ENCODE data around the gene ANKRD33. TPM values are rescaled to one million over a fixed set of nuclear protein-coding genes. Genes with fewer than 3 reads are reported as not detected.

ANKRD33 gene
- total RNA-seq, 2 experiments from 2014 or later: not detected

- DNase-seq (ENCODE audit: low spot score): no peak
- CTCF ChIA-PET (ENCODE audit: unreplicated experiment): no interaction called here
- H3K27ac ChIP-seq (ENCODE audit: low read depth, low read length, poor library complexity, severe bottlenecking): no peak overlapping the region
- no peaks in the 10 kb centered on the region for H3K79me2 ChIP-seq (ENCODE audit: insufficient read depth, low read depth, low read length)
- H3K4me2 ChIP-seq (ENCODE audit: low read length): no peak overlapping the region
- intact Hi-C loops (cut with micrococcal nuclease; ENCODE audit: unreplicated experiment): no loop called here
- no peak overlapping the region for H2AFZ ChIP-seq (ENCODE audit: low read length)
- no peak for TF ChIP-seq EZH2phosphoT487 (IDR thresholded peaks at IDR 0.05; ENCODE audit: borderline replicate concordance, low read depth, low read length)
- TF ChIP-seq CTCF (conservative IDR thresholded peaks at IDR 0.05; ENCODE audit: low read length): no peak
- POLR2A ChIA-PET: no interaction called here
- no peaks in the 10 kb centered on the region for H3K9me2 ChIP-seq (ENCODE audit: insufficient read depth, low read length)
- H4K20me1 ChIP-seq (ENCODE audit: insufficient read depth, low read length): no peaks in the 10 kb centered on the region
- H3K4me3 ChIP-seq (ENCODE audit: low read depth, low read length, poor library complexity, severe bottlenecking): no peak overlapping the region
- H3K9me3 ChIP-seq (ENCODE audit: low read length): no peaks in the 10 kb centered on the region
- H3K36me3 ChIP-seq (ENCODE audit: insufficient read depth, low read length): no peaks in the 10 kb centered on the region
- BruUV-seq (replicated peaks): no TSS peak
- peaks cover 4% of the 10 kb centered on the region for H3K4me1 ChIP-seq (ENCODE audit: insufficient read depth, low read length, poor library complexity, severe bottlenecking)
These were observed 21.1 kb upstream of the ANKRD33 start for GRCh38 chr12:51866762-51867161.

DNA sequence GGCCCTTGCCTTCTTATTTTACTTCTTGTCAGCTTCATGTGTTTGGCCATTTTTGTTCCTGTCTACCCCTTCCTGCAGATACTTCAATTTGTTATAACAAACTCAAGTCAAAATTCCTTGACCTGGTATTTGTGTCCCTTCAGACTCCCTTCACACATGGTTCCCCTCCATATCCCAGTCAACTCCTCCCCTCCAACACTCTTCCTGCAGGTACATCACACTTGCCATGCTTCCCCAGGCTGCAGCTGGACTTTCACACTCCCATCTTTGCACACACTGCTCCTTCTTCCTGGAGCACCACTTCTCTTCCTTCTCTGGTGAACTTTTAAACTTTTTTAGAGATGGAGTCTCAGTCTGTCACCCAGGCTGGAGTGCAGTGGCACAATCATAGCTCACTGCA lies 20.5 kb upstream of the ANKRD33 start:
- no peak for TF ChIP-seq EZH2phosphoT487 (IDR thresholded peaks at IDR 0.05; ENCODE audit: borderline replicate concordance, low read depth, low read length)
- no peak for TF ChIP-seq CTCF (conservative IDR thresholded peaks at IDR 0.05; ENCODE audit: low read length)
- POLR2A ChIA-PET: no interaction called here
- no peaks in the 10 kb centered on the region for H3K79me2 ChIP-seq (ENCODE audit: insufficient read depth, low read depth, low read length)
- H3K4me1 ChIP-seq (ENCODE audit: insufficient read depth, low read length, poor library complexity, severe bottlenecking): peaks cover 4% of the 10 kb centered on the region
- no peak overlapping the region for H2AFZ ChIP-seq (ENCODE audit: low read length)
- DNase-seq (ENCODE audit: low spot score): no peak
- H3K4me2 ChIP-seq (ENCODE audit: low read length): no peak overlapping the region
- H4K20me1 ChIP-seq (ENCODE audit: insufficient read depth, low read length): no peaks in the 10 kb centered on the region
- no peak overlapping the region for H3K4me3 ChIP-seq (ENCODE audit: low read depth, low read length, poor library complexity, severe bottlenecking)
- no peaks in the 10 kb centered on the region for H3K9me2 ChIP-seq (ENCODE audit: insufficient read depth, low read length)
- H3K27ac ChIP-seq (ENCODE audit: low read depth, low read length, poor library complexity, severe bottlenecking): no peak overlapping the region
- BruUV-seq (replicated peaks): no TSS peak
- intact Hi-C loops (cut with micrococcal nuclease; ENCODE audit: unreplicated experiment): no loop called here
- CTCF ChIA-PET (ENCODE audit: unreplicated experiment): no interaction called here
- H3K9me3 ChIP-seq (ENCODE audit: low read length): no peaks in the 10 kb centered on the region
- no peaks in the 10 kb centered on the region for H3K36me3 ChIP-seq (ENCODE audit: insufficient read depth, low read length)

DNA sequence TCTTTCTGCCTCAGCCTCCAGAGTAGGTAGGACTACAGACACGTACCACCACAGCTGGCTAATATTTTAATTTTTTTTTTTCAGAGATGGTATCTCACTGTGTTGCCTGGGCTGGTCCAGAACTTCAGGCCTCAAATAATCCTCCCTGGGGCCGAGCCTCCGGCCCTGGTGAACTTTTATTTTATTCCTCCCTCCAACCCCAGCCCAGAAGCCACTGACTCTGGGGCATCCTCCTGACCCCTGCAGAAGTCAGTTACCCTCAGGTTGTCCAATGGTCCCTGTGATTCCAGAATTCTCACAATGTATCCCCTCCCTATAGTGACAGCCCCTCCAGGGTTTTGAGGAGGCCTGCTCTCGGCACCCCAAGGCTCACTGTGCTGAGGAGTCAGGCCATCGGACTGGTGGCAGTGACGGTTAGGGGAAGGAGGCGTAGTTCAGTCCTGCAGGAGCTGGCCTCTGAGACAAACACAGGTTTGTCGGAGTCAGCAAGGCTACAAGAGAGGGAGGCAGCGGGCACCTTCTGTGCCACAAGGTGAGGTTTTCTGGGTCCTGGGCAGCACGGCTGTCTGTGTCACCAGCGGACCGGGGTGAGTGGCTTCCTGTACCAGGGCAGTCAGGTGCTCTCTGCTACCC lies 20.0 kb upstream of the ANKRD33 start:
- ChIA-PET POLR2A (no interaction called here), CTCF (ENCODE audit: unreplicated experiment) (no interaction called here)
- Histone ChIP-seq H4K20me1 (ENCODE audit: insufficient read depth, low read length) (no peaks in the 10 kb centered on the region), H3K9me3 (ENCODE audit: low read length) (no peaks in the 10 kb centered on the region), H3K4me1 (ENCODE audit: insufficient read depth, low read length, poor library complexity, severe bottlenecking) (peaks cover 4% of the 10 kb centered on the region), H3K79me2 (ENCODE audit: insufficient read depth, low read depth, low read length) (no peaks in the 10 kb centered on the region), H2AFZ (ENCODE audit: low read length) (no peak overlapping the region), H3K4me2 (ENCODE audit: low read length) (no peak overlapping the region), H3K4me3 (ENCODE audit: low read depth, low read length, poor library complexity, severe bottlenecking) (no peak overlapping the region), H3K36me3 (ENCODE audit: insufficient read depth, low read length) (no peaks in the 10 kb centered on the region), H3K27ac (ENCODE audit: low read depth, low read length, poor library complexity, severe bottlenecking) (no peak overlapping the region), H3K9me2 (ENCODE audit: insufficient read depth, low read length) (no peaks in the 10 kb centered on the region)
- intact Hi-C loops (cut with micrococcal nuclease; ENCODE audit: unreplicated experiment): no loop called here
- no TSS peak for BruUV-seq (replicated peaks)
- no peak for DNase-seq (ENCODE audit: low spot score)
- TF ChIP-seq EZH2phosphoT487 (IDR thresholded peaks at IDR 0.05; ENCODE audit: borderline replicate concordance, low read depth, low read length): no peak
- TF ChIP-seq CTCF (conservative IDR thresholded peaks at IDR 0.05; ENCODE audit: low read length): no peak
